DMS53 treated with DMSO at 0.1 percent for 48 hours (cell line): ENCODE data around the gene TAS2R16.

Experiments
- DNase-seq: peaks from one replicate; lab custom pipeline; 2025; ENCODE audit not compliant: unreplicated experiment; lab: John Stamatoyannopoulos, UW

Gene TAS2R16

GRCh38 chr7:122995600-122995999 is at the start of gene TAS2R16:
Gene TAS2R16, minus strand, starts transcription at chr7:122995700. Its CDS starts 66 bp downstream, at chr7:122995634.
- no peak for DNase-seq

GRCh38 chr7:123043642-123044041 is 48.1 kb upstream of the TAS2R16 start:
- no peak for DNase-seq

- no peak for DNase-seq
Observed at GRCh38 chr7:123041101-123041500, 45.6 kb upstream of the TAS2R16 start.

- DNase-seq, result no peak
Observed at GRCh38 chr7:123039269-123039668, 43.8 kb upstream of the TAS2R16 start.

- DNase-seq, result no peak
Observed at GRCh38 chr7:123034106-123034505, 38.6 kb upstream of the TAS2R16 start.

GRCh38 chr7:123030631-123031030 is 35.1 kb upstream of the TAS2R16 start:
- DNase-seq, result no peak

GRCh38 chr7:123028339-123028738 is 32.8 kb upstream of the TAS2R16 start:
- DNase-seq, result no peak

- DNase-seq, result no peak
Observed at GRCh38 chr7:123026251-123026650, 30.8 kb upstream of the TAS2R16 start.

- no peak for DNase-seq
Observed at GRCh38 chr7:123024989-123025758, 29.7 kb upstream of the TAS2R16 start.

GRCh38 chr7:123023126-123023525 is 27.6 kb upstream of the TAS2R16 start:
- no peak for DNase-seq

- no peak for DNase-seq
Observed at GRCh38 chr7:123022576-123022975, 27.1 kb upstream of the TAS2R16 start.

GRCh38 chr7:123012435-123012834 is 16.9 kb upstream of the TAS2R16 start:
- no peak for DNase-seq

- no peak for DNase-seq
Observed at GRCh38 chr7:123011766-123012369, 16.4 kb upstream of the TAS2R16 start.

GRCh38 chr7:123004931-123005330 is 9.4 kb upstream of the TAS2R16 start:
- DNase-seq, result no peak

GRCh38 chr7:123003539-123004126 is 8.1 kb upstream of the TAS2R16 start:
- no peak for DNase-seq

GRCh38 chr7:122989577-122989976 is 5.9 kb downstream of the TAS2R16 start:
- DNase-seq, result no peak

GRCh38 chr7:122989041-122989440 is 6.5 kb downstream of the TAS2R16 start:
- no peak for DNase-seq

GRCh38 chr7:122988333-122988732 is 7.2 kb downstream of the TAS2R16 start:
- no peak for DNase-seq

GRCh38 chr7:122987463-122987862 is 8.0 kb downstream of the TAS2R16 start:
- DNase-seq, result no peak

GRCh38 chr7:122984021-122984420 is 11.5 kb downstream of the TAS2R16 start:
- DNase-seq, result no peak

GRCh38 chr7:122983261-122983660 is 12.2 kb downstream of the TAS2R16 start:
- DNase-seq, result no peak

- DNase-seq, result no peak
Observed at GRCh38 chr7:122975341-122975740, 20.2 kb downstream of the TAS2R16 start.
